GM13977 (cell line): ENCODE data around the gene CACNA1G.

ENCODE experiments used
- DNase-seq: peaks from one replicate; pipeline ENCODE4 v3.0.0; 2012; ENCODE audit warnings: low spot score
- CTCF ChIP-seq: IDR thresholded peaks from 2 replicates; pipeline ENCODE4 v1.5.1; 2012; ENCODE audit warnings: mild to moderate bottlenecking, control low read depth; ENCODE audit not compliant: insufficient read depth; ENCODE audit errors: extremely low read depth, missing control alignments
- in situ Hi-C: fragments of 300-500 bp; cut with MboI; formaldehyde crosslinking; loops from one replicate; pipeline ENCODE4 v1.12.0; 2022; ENCODE audit warnings: low sequenced_read_pairs, low pct_unique_long_range_greater_than_20kb, mixed read lengths, inconsistent platforms; ENCODE audit not compliant: unreplicated experiment

CACNA1G gene

GRCh38 chr17:50560185-50560824 is at the start of gene CACNA1G:
TSS of gene CACNA1G (plus strand) at chr17:50560715. CDS start at chr17:50561460, 745 bp downstream.
- peak; percentile 98 for DNase-seq
- TF ChIP-seq CTCF: no peak
- in situ Hi-C loops: no loop called here

GRCh38 chr17:50511058-50511457 is 49.5 kb upstream of the CACNA1G start:
- no peak for TF ChIP-seq CTCF
- in situ Hi-C loops: no loop called here
- peak; percentile 90 for DNase-seq

GRCh38 chr17:50513495-50513894 is 47.0 kb upstream of the CACNA1G start:
- no peak for DNase-seq
- in situ Hi-C loops: no loop called here
- no peak for TF ChIP-seq CTCF

GRCh38 chr17:50514388-50514787 is 46.1 kb upstream of the CACNA1G start:
- in situ Hi-C loops: no loop called here
- DNase-seq: no peak
- TF ChIP-seq CTCF: no peak

- no peak for DNase-seq
- in situ Hi-C loops: no loop called here
- no peak for TF ChIP-seq CTCF
Measured at GRCh38 chr17:50514936-50515702, 45.4 kb upstream of the CACNA1G start.

- TF ChIP-seq CTCF: no peak
- no peak for DNase-seq
- in situ Hi-C loops: no loop called here
Measured at GRCh38 chr17:50517011-50517410, 43.5 kb upstream of the CACNA1G start.
